ENCODE measurements around the gene GPC5.
"Not testable (repeated sequence)": the region's sequence is repeated elsewhere in the genome, so short reads cannot be mapped to it uniquely, and the experiment has no call there.

GPC5 gene

GRCh38 chr13:91401920-91402319, 3.5 kb downstream of the GPC5 start:
- Histone ChIP-seq H3K27me3 (ENCODE audit: low read depth, low read length) (peaks cover 16% of the 10 kb centered on the region), H3K4me1 (ENCODE audit: control insufficient read depth in 1 of 2, insufficient read depth in 2 of 2, low read length in 2 of 2) (peaks cover 0 to 14% of the 10 kb centered on the region in 2 donors)

GRCh38 chr13:91405240-91405639, 6.8 kb downstream of the GPC5 start:
- Histone ChIP-seq H3K27ac (ENCODE audit: low read length) (no peak overlapping the region), H3K4me1 (ENCODE audit: control insufficient read depth in 1 of 2, insufficient read depth in 2 of 2, low read length in 2 of 2) (no peaks in the 10 kb centered on the region), H3K9me3 (ENCODE audit: control insufficient read depth in 1 of 2, low read length in 2 of 2) (no peaks in the 10 kb centered on the region), H3K4me3 (ENCODE audit: low read depth in 1 of 2, low read length in 2 of 2) (no peak overlapping the region), H3K36me3 (ENCODE audit: control insufficient read depth in 1 of 2, insufficient read depth in 2 of 2, low read length in 2 of 2) (no peaks in the 10 kb centered on the region), H3K27me3 (ENCODE audit: low read depth, low read length) (no peaks in the 10 kb centered on the region)

More at GRCh38 chr13:91401920-91402319, 3.5 kb downstream of the GPC5 start:
- H3K9me3 ChIP-seq (ENCODE audit: control insufficient read depth in 1 of 2, low read length in 2 of 2), result no peaks in the 10 kb centered on the region
- H3K27ac ChIP-seq (ENCODE audit: low read length), result no peak overlapping the region
- H3K4me3 ChIP-seq (ENCODE audit: low read depth in 1 of 2, low read length in 2 of 2), result no peak overlapping the region
- no peaks in the 10 kb centered on the region for H3K36me3 ChIP-seq (ENCODE audit: control insufficient read depth in 1 of 2, insufficient read depth in 2 of 2, low read length in 2 of 2)

GRCh38 chr13:91406619-91407018, 8.2 kb downstream of the GPC5 start:
- Histone ChIP-seq H3K27ac (ENCODE audit: low read length) (no peak overlapping the region), H3K27me3 (ENCODE audit: low read depth, low read length) (no peaks in the 10 kb centered on the region), H3K4me3 (ENCODE audit: low read depth in 1 of 2, low read length in 2 of 2) (no peak overlapping the region), H3K36me3 (ENCODE audit: control insufficient read depth in 1 of 2, insufficient read depth in 2 of 2, low read length in 2 of 2) (no peaks in the 10 kb centered on the region), H3K4me1 (ENCODE audit: control insufficient read depth in 1 of 2, insufficient read depth in 2 of 2, low read length in 2 of 2) (no peaks in the 10 kb centered on the region), H3K9me3 (ENCODE audit: control insufficient read depth in 1 of 2, low read length in 2 of 2) (no peaks in the 10 kb centered on the region)

GRCh38 chr13:91408971-91409370, 10.6 kb downstream of the GPC5 start:
- no peak overlapping the region for H3K4me3 ChIP-seq (ENCODE audit: low read depth in 1 of 2, low read length in 2 of 2)

GRCh38 chr13:91416579-91416978, 18.2 kb downstream of the GPC5 start:
- H3K27me3 ChIP-seq (ENCODE audit: low read depth, low read length); H3K4me1 ChIP-seq (ENCODE audit: control insufficient read depth in 1 of 2, insufficient read depth in 2 of 2, low read length in 2 of 2); H3K4me3 ChIP-seq (ENCODE audit: low read depth in 1 of 2, low read length in 2 of 2); H3K36me3 ChIP-seq (ENCODE audit: control insufficient read depth in 1 of 2, insufficient read depth in 2 of 2, low read length in 2 of 2); H3K27ac ChIP-seq (ENCODE audit: low read length); H3K9me3 ChIP-seq (ENCODE audit: control insufficient read depth in 1 of 2, low read length in 2 of 2): not testable (repeated sequence)

More at GRCh38 chr13:91408971-91409370, 10.6 kb downstream of the GPC5 start:
- Histone ChIP-seq H3K9me3 (ENCODE audit: control insufficient read depth in 1 of 2, low read length in 2 of 2) (no peaks in the 10 kb centered on the region), H3K27ac (ENCODE audit: low read length) (no peak overlapping the region), H3K4me1 (ENCODE audit: control insufficient read depth in 1 of 2, insufficient read depth in 2 of 2, low read length in 2 of 2) (no peaks in the 10 kb centered on the region), H3K27me3 (ENCODE audit: low read depth, low read length) (no peaks in the 10 kb centered on the region), H3K36me3 (ENCODE audit: control insufficient read depth in 1 of 2, insufficient read depth in 2 of 2, low read length in 2 of 2) (no peaks in the 10 kb centered on the region)

GRCh38 chr13:91417660-91418325, 19.4 kb downstream of the GPC5 start:
- no peaks in the 10 kb centered on the region for H3K36me3 ChIP-seq (ENCODE audit: control insufficient read depth in 1 of 2, insufficient read depth in 2 of 2, low read length in 2 of 2)
- no peak overlapping the region for H3K4me3 ChIP-seq (ENCODE audit: low read depth in 1 of 2, low read length in 2 of 2)
- no peaks in the 10 kb centered on the region for H3K4me1 ChIP-seq (ENCODE audit: control insufficient read depth in 1 of 2, insufficient read depth in 2 of 2, low read length in 2 of 2)
- no peaks in the 10 kb centered on the region for H3K9me3 ChIP-seq (ENCODE audit: control insufficient read depth in 1 of 2, low read length in 2 of 2)
- no peaks in the 10 kb centered on the region for H3K27me3 ChIP-seq (ENCODE audit: low read depth, low read length)
- H3K27ac ChIP-seq (ENCODE audit: low read length), result no peak overlapping the region

GRCh38 chr13:91426913-91427312, 28.5 kb downstream of the GPC5 start:
- Histone ChIP-seq H3K27ac (ENCODE audit: low read length) (no peak overlapping the region), H3K4me3 (ENCODE audit: low read depth in 1 of 2, low read length in 2 of 2) (no peak overlapping the region), H3K36me3 (ENCODE audit: control insufficient read depth in 1 of 2, insufficient read depth in 2 of 2, low read length in 2 of 2) (no peaks in the 10 kb centered on the region), H3K4me1 (ENCODE audit: control insufficient read depth in 1 of 2, insufficient read depth in 2 of 2, low read length in 2 of 2) (no peaks in the 10 kb centered on the region), H3K27me3 (ENCODE audit: low read depth, low read length) (no peaks in the 10 kb centered on the region), H3K9me3 (ENCODE audit: control insufficient read depth in 1 of 2, low read length in 2 of 2) (peaks cover 0 to 4% of the 10 kb centered on the region in 2 donors)

- not testable (repeated sequence) for H3K9me3 ChIP-seq (ENCODE audit: control insufficient read depth in 1 of 2, low read length in 2 of 2); H3K4me3 ChIP-seq (ENCODE audit: low read depth in 1 of 2, low read length in 2 of 2); H3K27me3 ChIP-seq (ENCODE audit: low read depth, low read length); H3K4me1 ChIP-seq (ENCODE audit: control insufficient read depth in 1 of 2, insufficient read depth in 2 of 2, low read length in 2 of 2); H3K27ac ChIP-seq (ENCODE audit: low read length); H3K36me3 ChIP-seq (ENCODE audit: control insufficient read depth in 1 of 2, insufficient read depth in 2 of 2, low read length in 2 of 2)
Measured at GRCh38 chr13:91438674-91439073, 40.3 kb downstream of the GPC5 start.

GRCh38 chr13:91450913-91451312, 52.5 kb downstream of the GPC5 start:
- H3K4me1 ChIP-seq (ENCODE audit: control insufficient read depth in 1 of 2, insufficient read depth in 2 of 2, low read length in 2 of 2), result no peaks in the 10 kb centered on the region
- H3K27me3 ChIP-seq (ENCODE audit: low read depth, low read length), result no peaks in the 10 kb centered on the region
- H3K27ac ChIP-seq (ENCODE audit: low read length), result no peak overlapping the region
- no peaks in the 10 kb centered on the region for H3K9me3 ChIP-seq (ENCODE audit: control insufficient read depth in 1 of 2, low read length in 2 of 2)
- H3K4me3 ChIP-seq (ENCODE audit: low read depth in 1 of 2, low read length in 2 of 2), result no peak overlapping the region
- no peaks in the 10 kb centered on the region for H3K36me3 ChIP-seq (ENCODE audit: control insufficient read depth in 1 of 2, insufficient read depth in 2 of 2, low read length in 2 of 2)

GRCh38 chr13:91454666-91455065, 56.2 kb downstream of the GPC5 start:
- Histone ChIP-seq H3K27me3 (ENCODE audit: low read depth, low read length) (no peaks in the 10 kb centered on the region), H3K27ac (ENCODE audit: low read length) (no peak overlapping the region), H3K4me1 (ENCODE audit: control insufficient read depth in 1 of 2, insufficient read depth in 2 of 2, low read length in 2 of 2) (no peaks in the 10 kb centered on the region), H3K4me3 (ENCODE audit: low read depth in 1 of 2, low read length in 2 of 2) (no peak overlapping the region), H3K36me3 (ENCODE audit: control insufficient read depth in 1 of 2, insufficient read depth in 2 of 2, low read length in 2 of 2) (no peaks in the 10 kb centered on the region), H3K9me3 (ENCODE audit: control insufficient read depth in 1 of 2, low read length in 2 of 2) (no peaks in the 10 kb centered on the region)

- no peaks in the 10 kb centered on the region for H3K4me1 ChIP-seq (ENCODE audit: control insufficient read depth in 1 of 2, insufficient read depth in 2 of 2, low read length in 2 of 2)
- H3K4me3 ChIP-seq (ENCODE audit: low read depth in 1 of 2, low read length in 2 of 2), result no peak overlapping the region
- H3K27me3 ChIP-seq (ENCODE audit: low read depth, low read length), result no peaks in the 10 kb centered on the region
- no peak overlapping the region for H3K27ac ChIP-seq (ENCODE audit: low read length)
- H3K9me3 ChIP-seq (ENCODE audit: control insufficient read depth in 1 of 2, low read length in 2 of 2), result no peaks in the 10 kb centered on the region
- no peaks in the 10 kb centered on the region for H3K36me3 ChIP-seq (ENCODE audit: control insufficient read depth in 1 of 2, insufficient read depth in 2 of 2, low read length in 2 of 2)
Measured at GRCh38 chr13:91456837-91457236, 58.4 kb downstream of the GPC5 start.

- no peaks in the 10 kb centered on the region for H3K36me3 ChIP-seq (ENCODE audit: control insufficient read depth in 1 of 2, insufficient read depth in 2 of 2, low read length in 2 of 2)
- H3K9me3 ChIP-seq (ENCODE audit: control insufficient read depth in 1 of 2, low read length in 2 of 2), result no peaks in the 10 kb centered on the region
- no peaks in the 10 kb centered on the region for H3K4me1 ChIP-seq (ENCODE audit: control insufficient read depth in 1 of 2, insufficient read depth in 2 of 2, low read length in 2 of 2)
- H3K4me3 ChIP-seq (ENCODE audit: low read depth in 1 of 2, low read length in 2 of 2), result no peak overlapping the region
- no peaks in the 10 kb centered on the region for H3K27me3 ChIP-seq (ENCODE audit: low read depth, low read length)
- no peak overlapping the region for H3K27ac ChIP-seq (ENCODE audit: low read length)
Measured at GRCh38 chr13:91459485-91459884, 61.1 kb downstream of the GPC5 start.
